ENCODE data around the gene ZNF675.
A peak's percentile ranks its signal among the peaks of the same experiment; 100 is the strongest.
"Not testable (repeated sequence)": the region's sequence is repeated elsewhere in the genome, so short reads cannot be mapped to it uniquely, and the experiment has no call there.

The ZNF675 gene

GRCh38 chr19:23686621-23687423, at the start of gene ZNF675:
TSS of gene ZNF675 (minus strand) at chr19:23687212. CDS start at chr19:23687033, 179 bp downstream.
- TF ChIP-seq CTCF (conservative IDR thresholded peaks at IDR 0.05; ENCODE audit: low read depth, low read length) = peak; percentile 14
- H3K4me3 ChIP-seq (ENCODE audit: low read length) = peak within 1 kb of the TSS; percentile 93
- DNase-seq (ENCODE audit: low read depth) = peak; percentile 78

- not testable (repeated sequence) for DNase-seq (ENCODE audit: low read depth)
Observed at GRCh38 chr19:23730729-23731465, 43.9 kb upstream of the ZNF675 start.

GRCh38 chr19:23724161-23724560, 37.1 kb upstream of the ZNF675 start:
- peak; percentile 10 for DNase-seq (ENCODE audit: low read depth)
- H3K4me3 ChIP-seq (ENCODE audit: low read length) = not testable (repeated sequence)

More at GRCh38 chr19:23730729-23731465, 43.9 kb upstream of the ZNF675 start:
- not testable (repeated sequence) for H3K4me3 ChIP-seq (ENCODE audit: low read length)

GRCh38 chr19:23718802-23719201, 31.8 kb upstream of the ZNF675 start:
- H3K4me3 ChIP-seq (ENCODE audit: low read length) = no peak overlapping the region
- no peak for TF ChIP-seq CTCF (conservative IDR thresholded peaks at IDR 0.05; ENCODE audit: low read depth, low read length)
- DNase-seq (ENCODE audit: low read depth) = no peak

- no peak for TF ChIP-seq CTCF (conservative IDR thresholded peaks at IDR 0.05; ENCODE audit: low read depth, low read length)
- no peak overlapping the region for H3K4me3 ChIP-seq (ENCODE audit: low read length)
- DNase-seq (ENCODE audit: low read depth) = no peak
Observed at GRCh38 chr19:23716792-23717191, 29.8 kb upstream of the ZNF675 start.

- no peak overlapping the region for H3K4me3 ChIP-seq (ENCODE audit: low read length)
- no peak for TF ChIP-seq CTCF (conservative IDR thresholded peaks at IDR 0.05; ENCODE audit: low read depth, low read length)
- no peak for DNase-seq (ENCODE audit: low read depth)
Observed at GRCh38 chr19:23709347-23709746, 22.3 kb upstream of the ZNF675 start.

- TF ChIP-seq CTCF (conservative IDR thresholded peaks at IDR 0.05; ENCODE audit: low read depth, low read length) = no peak
- DNase-seq (ENCODE audit: low read depth) = no peak
- no peak overlapping the region for H3K4me3 ChIP-seq (ENCODE audit: low read length)
Observed at GRCh38 chr19:23706657-23707056, 19.6 kb upstream of the ZNF675 start.

- no peak for DNase-seq (ENCODE audit: low read depth)
- H3K4me3 ChIP-seq (ENCODE audit: low read length) = no peak overlapping the region
- no peak for TF ChIP-seq CTCF (conservative IDR thresholded peaks at IDR 0.05; ENCODE audit: low read depth, low read length)
Observed at GRCh38 chr19:23699521-23699860, 12.5 kb upstream of the ZNF675 start.
